Embryonic facial prominence (tissue), 1 donor: ENCODE data around the gene KRT76.

Experiments
- DNase-seq: peaks from one replicate; pipeline ENCODE4 v3.0.0-alpha.2; 2016; ENCODE audit errors: extremely low spot score

Gene KRT76

GRCh38 chr12:52730793-52731192 is 46.4 kb downstream of the KRT76 start:
- no peak for DNase-seq

- no peak for DNase-seq
Observed at GRCh38 chr12:52730383-52730782, 46.8 kb downstream of the KRT76 start.

GRCh38 chr12:52729147-52729546 is 48.0 kb downstream of the KRT76 start:
- DNase-seq: no peak

- DNase-seq: no peak
Observed at GRCh38 chr12:52728374-52728773, 48.8 kb downstream of the KRT76 start.

- no peak for DNase-seq
Observed at GRCh38 chr12:52727037-52727436, 50.1 kb downstream of the KRT76 start.

GRCh38 chr12:52726451-52726850 is 50.7 kb downstream of the KRT76 start:
- DNase-seq: no peak

- no peak for DNase-seq
Observed at GRCh38 chr12:52724384-52724783, 52.8 kb downstream of the KRT76 start.

GRCh38 chr12:52722680-52723079 is 54.5 kb downstream of the KRT76 start:
- DNase-seq: no peak

- no peak for DNase-seq
Observed at GRCh38 chr12:52721838-52722470, 55.2 kb downstream of the KRT76 start.

- no peak for DNase-seq
Observed at GRCh38 chr12:52720365-52720886, 56.7 kb downstream of the KRT76 start.
